Measurements from ENCODE around the gene MAP3K1.
A peak's percentile ranks its signal among the peaks of the same experiment; 100 is the strongest.

Gene MAP3K1

DNA sequence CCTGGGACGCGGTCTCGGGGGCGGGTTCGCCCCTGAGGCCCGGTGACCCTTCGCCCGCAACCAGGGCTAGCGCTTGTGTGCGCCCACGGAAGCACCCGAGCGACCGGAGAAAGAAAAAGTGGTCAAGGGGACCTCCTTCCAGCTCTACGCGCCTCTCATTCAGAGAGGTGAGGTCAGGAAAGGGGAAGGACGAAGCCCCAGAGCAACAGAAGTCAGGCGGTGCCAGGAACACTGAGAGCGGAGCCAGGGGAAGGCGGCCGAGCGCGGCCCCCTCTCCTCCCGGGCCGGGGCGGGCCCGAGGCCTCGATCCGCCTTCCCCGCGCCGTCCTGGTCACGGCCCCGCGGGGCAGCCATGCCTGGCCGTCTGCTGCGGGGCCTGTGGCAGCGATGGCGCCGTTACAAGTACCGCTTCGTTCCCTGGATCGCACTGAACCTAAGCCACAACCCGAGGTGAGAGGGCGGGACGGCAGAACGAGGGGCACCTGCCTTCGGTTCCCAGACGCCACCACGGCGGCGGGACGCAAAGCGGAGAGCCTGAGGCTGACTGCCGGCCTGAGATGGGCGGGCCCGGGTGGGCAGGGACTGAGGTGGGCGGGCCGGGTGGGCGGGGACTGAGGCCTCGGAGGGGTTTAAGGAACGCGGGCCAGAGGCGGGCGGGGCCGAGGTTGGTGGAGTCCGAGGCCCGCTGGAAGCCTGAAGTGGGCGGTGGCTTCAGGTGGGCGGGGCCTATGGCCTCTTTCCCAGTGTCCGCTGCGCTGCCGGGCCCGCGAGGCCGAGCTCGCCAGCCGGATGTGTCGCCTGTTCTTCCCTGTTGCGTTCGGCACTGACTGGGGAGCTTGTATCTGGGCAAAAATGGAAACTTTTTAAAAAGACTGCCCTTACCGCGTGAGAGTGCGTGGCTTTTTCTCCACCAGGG lies 94.2 kb downstream of the MAP3K1 start, which contains the start of gene SETD9:
SETD9 (plus strand) TSS at position 303 of the 916 bp plus-strand sequence; CDS start at position 353, 50 bp downstream.
- peak; percentile 93 for DNase-seq (ENCODE audit: low spot score)

DNA sequence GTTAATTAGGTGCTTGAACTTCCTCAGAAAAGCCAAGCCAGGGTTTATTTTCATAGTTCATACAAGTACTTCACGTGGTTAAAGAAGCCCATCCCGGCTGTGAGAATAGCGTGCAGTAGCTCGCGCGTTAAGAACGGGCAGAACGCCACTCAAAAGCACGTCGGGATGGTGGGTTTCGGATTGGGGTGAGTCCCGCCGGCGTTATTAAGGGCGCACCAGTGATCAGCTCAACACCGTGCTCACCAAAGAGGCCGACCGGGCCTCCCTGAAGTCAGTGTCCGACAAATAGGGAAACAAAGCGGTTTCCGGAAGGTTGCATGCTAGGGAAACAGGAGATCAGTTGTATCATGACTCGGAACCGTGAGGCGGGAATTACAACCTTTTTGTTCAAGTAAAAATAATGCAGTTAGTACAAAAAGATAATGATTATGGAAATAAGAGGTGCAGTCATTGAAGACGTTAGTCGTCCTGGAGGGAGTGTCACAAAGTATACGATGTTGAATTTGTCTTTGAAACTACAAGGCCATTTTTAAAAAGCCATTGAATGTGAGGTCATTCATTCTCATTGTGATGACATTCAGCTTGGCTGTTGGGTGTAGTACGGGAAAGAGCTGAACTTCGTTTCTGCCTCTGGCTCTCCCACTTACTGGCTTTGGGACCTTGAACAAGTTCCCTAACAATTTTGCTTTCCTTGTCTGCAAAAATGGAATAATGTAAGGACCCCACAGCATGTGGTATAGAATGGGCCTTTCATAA lies 95.0 kb downstream of the MAP3K1 start:
- DNase-seq (ENCODE audit: low spot score): no peak

DNA sequence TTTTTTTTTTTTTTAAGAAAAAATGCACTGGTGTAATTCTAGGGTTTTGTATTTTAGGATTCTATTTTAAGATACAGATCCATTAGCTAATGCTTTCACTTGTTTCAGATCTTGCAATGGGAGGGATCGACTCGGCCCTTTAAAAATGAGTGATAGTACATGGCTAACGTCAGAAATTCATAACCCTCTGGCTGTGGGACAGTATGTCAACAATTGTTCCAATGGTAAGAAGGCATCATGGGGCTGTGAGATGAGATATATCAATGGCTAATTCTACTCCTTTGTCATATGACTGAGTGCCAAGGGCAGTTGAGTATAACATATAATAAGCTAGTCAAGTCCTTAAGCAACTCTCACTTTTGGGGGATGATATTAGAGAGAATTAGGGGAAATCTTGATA lies 98.4 kb downstream of the MAP3K1 start:
- DNase-seq (ENCODE audit: low spot score): no peak

DNA sequence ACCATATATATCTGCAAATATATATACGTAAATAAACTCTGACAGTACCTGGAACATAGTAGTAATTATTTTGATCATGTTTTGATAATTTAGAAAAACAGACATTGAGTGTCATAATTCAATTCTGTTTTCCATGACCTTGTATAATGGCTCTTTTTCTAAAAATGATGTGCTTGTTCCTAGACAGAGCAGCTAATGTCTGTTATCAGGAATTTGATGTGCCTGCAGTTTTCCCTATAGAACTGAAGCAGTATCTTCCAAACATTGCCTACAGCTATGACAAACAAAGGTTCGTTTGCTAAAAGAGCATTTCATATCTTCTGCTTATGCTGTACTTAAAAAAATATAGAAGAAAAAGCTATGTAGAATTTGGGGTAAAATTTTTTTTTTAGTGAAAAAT lies 99.3 kb downstream of the MAP3K1 start:
- DNase-seq (ENCODE audit: low spot score): no peak

DNA sequence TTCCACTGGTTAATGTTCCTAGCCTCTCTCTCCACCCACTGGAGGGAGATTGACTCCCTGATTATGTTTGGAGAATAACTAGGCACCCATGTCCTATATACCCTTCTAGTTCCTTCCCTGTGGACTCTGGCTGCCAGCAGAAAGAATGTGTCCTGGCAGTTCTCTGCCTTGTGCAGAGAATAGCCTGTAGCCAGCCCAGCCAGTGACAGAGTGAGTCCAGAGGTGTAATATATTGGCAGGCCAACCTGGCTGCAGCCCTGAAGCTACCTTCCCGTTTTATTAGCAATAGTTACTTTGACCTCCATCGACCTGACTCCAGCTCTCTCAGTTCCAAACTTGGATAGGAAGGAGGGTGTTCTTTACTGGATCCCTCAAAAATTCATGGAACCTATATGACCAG lies 102.2 kb downstream of the MAP3K1 start:
- DNase-seq (ENCODE audit: low spot score): no peak

DNA sequence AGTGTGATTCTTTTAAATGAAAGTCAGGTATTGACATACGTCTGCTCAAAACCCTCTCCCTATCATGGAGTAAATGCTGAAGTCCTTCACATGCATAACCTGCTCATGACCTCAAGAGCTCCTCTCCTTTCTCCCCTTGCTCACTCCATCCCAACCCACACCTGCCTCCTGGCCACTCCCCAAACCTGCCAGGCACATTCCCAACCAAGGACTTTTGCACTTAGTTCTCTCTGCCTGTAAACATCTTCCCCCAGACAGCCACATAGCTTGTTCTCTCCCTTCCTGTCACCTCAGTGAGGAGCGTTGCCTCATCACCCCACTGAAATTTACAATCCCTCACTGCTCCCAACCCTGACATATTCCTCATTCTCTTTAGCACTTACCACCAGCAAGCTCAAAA lies 102.7 kb downstream of the MAP3K1 start:
- no peak for DNase-seq (ENCODE audit: low spot score)

DNA sequence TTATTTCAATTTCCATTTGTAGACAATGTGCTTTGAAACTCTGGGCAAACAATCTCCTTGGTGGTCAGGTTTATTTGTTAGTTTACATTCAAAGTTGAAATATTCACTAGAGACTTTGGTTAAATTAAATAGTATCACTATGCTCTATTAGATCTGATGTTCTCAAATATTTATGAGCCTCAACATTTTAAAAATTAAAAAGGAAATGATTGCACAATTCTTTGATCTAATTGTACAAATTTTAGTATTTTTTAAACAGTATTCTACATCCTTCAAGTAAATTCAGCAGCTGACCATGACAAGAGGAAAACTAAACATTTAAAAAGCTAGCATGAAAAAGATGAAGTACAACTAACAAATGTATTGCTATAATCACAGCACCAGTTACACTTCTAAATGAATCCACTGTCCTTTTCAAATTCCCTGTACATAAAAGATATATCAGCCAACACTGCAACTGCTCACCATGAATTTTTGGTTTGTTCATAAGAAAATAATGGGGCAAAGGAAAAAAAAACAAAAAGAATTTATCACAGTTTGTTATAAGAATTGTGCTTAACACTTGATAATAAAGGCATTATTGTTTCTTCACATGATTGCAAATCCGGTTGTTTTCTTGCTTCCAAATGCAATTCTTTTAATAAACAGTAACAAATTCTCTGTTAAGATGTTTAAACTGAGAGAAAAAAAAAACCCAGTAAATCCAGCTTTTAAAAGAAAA lies 104.8 kb downstream of the MAP3K1 start:
- no peak for DNase-seq (ENCODE audit: low spot score)

DNA sequence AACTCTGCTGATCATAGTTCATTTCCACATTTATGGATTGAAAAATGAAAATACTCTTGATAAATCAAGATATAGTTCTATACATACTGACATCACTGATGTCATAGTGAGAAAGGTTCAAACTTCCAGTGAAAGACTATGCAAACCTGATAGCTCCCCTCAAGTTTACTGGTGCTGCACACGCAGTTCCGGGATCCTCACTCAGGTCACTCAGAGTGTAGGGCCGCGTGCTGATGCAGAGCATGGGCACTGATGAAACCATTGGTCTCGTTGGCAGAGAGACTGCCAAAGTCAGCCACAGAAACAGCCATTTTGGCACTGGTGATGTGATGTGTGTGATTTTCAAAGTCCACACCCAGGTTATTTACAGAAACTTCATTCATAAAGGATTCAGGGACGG lies 107.6 kb downstream of the MAP3K1 start:
- DNase-seq (ENCODE audit: low spot score): no peak

DNA sequence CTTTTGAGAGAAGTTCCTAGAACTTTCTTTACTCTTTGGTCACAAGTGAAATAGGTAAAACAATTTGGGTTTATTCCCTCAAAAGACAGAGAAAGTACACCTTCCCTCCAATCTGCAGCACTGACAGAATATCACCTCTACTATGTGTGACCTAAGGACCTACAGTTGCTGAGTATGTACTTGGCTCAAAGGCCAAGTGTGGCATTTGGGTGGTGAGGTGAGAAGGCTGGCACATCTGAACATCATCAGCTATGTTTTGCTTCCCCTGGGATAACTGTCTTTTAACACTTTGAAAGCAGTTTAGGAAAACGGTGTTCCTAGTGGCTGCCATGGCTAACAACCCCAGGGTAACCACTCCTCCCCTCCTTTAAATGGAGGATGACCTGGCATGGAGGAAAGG lies 119.0 kb downstream of the MAP3K1 start:
- DNase-seq (ENCODE audit: low spot score): no peak

DNA sequence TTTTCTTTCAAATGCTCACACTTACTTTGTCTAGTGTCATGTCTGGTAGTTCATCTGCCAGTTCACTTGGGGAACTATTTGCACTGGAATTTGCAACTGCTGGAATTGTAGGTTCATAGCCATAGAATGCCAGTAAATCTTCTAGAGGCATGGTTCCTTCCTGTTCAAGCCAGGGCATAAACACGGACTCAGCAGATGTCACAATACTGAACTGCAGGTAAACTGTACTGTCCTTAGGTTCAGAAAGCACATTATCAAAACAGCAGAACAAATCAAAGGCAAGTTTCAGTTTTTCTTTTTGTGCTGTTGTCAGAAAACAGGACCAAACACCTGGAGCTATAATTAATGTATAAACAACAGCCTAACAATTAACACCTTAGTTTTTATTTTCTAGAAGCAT lies 123.5 kb downstream of the MAP3K1 start:
- DNase-seq (ENCODE audit: low spot score): no peak

DNA sequence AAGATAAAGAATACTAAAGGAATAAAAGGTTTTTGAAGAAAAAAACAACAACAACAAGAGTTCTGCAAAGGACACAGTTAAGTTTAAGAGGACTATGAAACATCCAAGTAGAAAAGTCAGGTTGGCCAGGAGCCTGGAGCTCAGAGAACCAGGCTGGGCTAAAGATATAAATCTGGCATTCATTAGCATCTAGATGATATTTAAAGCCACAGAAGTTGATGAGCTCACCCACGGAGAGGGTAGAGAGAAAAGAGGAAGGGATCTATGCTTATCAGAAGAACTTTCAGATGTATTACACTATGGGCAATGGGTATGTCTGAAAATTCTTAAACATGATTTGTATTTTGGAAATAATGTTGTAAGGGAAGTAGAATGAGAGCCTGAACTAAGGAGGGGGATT lies 126.6 kb downstream of the MAP3K1 start:
- DNase-seq (ENCODE audit: low spot score): no peak
